Progenitor cell of endocrine pancreas (in vitro differentiated cells): ENCODE results near the gene SEMA3G. TPM values are rescaled to one million over a fixed set of nuclear protein-coding genes. Genes with fewer than 3 reads are reported as not detected.

Experiments used
- DNase-seq: peaks from one replicate; pipeline ENCODE4 v3.0.0; 2021; ENCODE audit warnings: low spot score; ENCODE audit not compliant: unreplicated experiment
- H3K27ac Mint-ChIP-seq: 2 replicates; pipeline ENCODE4 v1.8.0; 2021; ENCODE audit warnings: mild to moderate bottlenecking, moderate library complexity, mixed read lengths
- H3K27me3 Mint-ChIP-seq: 2 replicates; pipeline ENCODE4 v1.8.0; 2021; ENCODE audit warnings: mixed read lengths
- H3K36me3 Mint-ChIP-seq: 2 replicates; pipeline ENCODE4 v1.8.0; 2022; ENCODE audit warnings: mixed read lengths; ENCODE audit not compliant: insufficient read depth
- H3K4me1 Mint-ChIP-seq: 2 replicates; pipeline ENCODE4 v1.8.0; 2021; ENCODE audit warnings: low read depth, mixed read lengths
- H3K4me3 Mint-ChIP-seq: 2 replicates; pipeline ENCODE4 v1.8.0; 2021; ENCODE audit warnings: low read depth, mild to moderate bottlenecking, moderate library complexity, mixed read lengths
- H3K9me3 Mint-ChIP-seq: 2 replicates; pipeline ENCODE4 v1.8.0; 2021; ENCODE audit warnings: low read depth, mixed read lengths
- total RNA-seq: library from RNA; stranded (reverse); gene quantifications from 2 replicates; pipeline ENCODE4 v1.2.1, GENCODE V29; 2021
- TF ChIP-seq, protein P1 (sequence below): fragments of 200-600 bp; sonication (generic); IDR thresholded peaks from one replicate; pipeline ENCODE4 v1.5.0; 2021; ENCODE audit warnings: antibody characterized with exemption, mild to moderate bottlenecking; ENCODE audit not compliant: unreplicated experiment

SEMA3G gene
- total RNA-seq, 1 donor from 2014 or later, result 0.79 TPM

DNA sequence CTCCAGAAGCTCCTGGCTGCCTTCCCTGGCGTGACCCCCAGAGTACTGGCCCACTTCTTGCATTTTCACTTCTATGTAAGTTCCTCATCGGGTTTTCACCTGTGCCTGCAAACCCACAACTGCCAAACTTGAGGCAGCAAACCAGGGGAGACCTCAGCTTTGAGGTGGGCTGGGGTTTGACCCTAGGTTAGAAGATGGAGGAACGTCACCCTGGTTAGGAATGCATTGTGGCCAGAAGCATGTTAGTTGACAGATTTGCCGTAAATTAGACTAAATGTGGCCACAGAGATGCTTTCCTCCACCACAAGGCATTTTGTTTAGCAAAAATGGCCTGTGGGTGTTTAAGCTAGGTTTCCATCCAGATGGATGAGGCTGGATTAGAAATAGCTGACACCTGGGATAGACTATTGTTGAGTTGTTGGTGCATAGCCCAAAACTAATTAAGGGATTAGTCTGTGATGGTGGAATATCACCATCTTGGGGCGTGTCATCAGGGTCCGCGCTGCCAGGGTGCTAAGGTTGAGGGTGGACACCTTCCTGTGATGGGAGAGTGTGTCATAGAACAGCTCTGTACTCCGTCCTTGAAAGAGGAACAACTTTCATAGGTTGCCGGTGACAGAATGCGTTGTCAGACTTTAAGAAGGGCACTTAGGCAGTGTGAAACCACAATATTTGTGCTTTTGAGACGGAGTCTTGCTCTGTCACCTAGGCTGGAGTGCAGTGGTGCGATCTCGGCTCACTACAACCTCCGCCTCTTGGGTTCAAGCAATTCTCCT, 14.1 kb upstream of the SEMA3G start:
- no peak overlapping the region for H3K4me3 Mint-ChIP-seq
- H3K36me3 Mint-ChIP-seq, result peaks cover 16% of the 10 kb centered on the region
- TF ChIP-seq, protein P1, sequence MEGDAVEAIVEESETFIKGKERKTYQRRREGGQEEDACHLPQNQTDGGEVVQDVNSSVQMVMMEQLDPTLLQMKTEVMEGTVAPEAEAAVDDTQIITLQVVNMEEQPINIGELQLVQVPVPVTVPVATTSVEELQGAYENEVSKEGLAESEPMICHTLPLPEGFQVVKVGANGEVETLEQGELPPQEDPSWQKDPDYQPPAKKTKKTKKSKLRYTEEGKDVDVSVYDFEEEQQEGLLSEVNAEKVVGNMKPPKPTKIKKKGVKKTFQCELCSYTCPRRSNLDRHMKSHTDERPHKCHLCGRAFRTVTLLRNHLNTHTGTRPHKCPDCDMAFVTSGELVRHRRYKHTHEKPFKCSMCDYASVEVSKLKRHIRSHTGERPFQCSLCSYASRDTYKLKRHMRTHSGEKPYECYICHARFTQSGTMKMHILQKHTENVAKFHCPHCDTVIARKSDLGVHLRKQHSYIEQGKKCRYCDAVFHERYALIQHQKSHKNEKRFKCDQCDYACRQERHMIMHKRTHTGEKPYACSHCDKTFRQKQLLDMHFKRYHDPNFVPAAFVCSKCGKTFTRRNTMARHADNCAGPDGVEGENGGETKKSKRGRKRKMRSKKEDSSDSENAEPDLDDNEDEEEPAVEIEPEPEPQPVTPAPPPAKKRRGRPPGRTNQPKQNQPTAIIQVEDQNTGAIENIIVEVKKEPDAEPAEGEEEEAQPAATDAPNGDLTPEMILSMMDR, result no peak
- no peaks in the 10 kb centered on the region for H3K27me3 Mint-ChIP-seq
- H3K27ac Mint-ChIP-seq, result no peak overlapping the region
- H3K9me3 Mint-ChIP-seq, result no peaks in the 10 kb centered on the region
- H3K4me1 Mint-ChIP-seq, result peaks cover 24% of the 10 kb centered on the region
- DNase-seq, result no peak

GRCh38 chr3:52458031-52458760, 13.3 kb upstream of the SEMA3G start:
- peaks cover 29% of the 10 kb centered on the region for H3K4me1 Mint-ChIP-seq
- TF ChIP-seq, protein P1, result no peak
- H3K9me3 Mint-ChIP-seq, result no peaks in the 10 kb centered on the region
- no peaks in the 10 kb centered on the region for H3K27me3 Mint-ChIP-seq
- peaks cover 14% of the 10 kb centered on the region for H3K36me3 Mint-ChIP-seq
- no peak overlapping the region for H3K27ac Mint-ChIP-seq
- H3K4me3 Mint-ChIP-seq, result no peak overlapping the region
- DNase-seq, result no peak

DNA sequence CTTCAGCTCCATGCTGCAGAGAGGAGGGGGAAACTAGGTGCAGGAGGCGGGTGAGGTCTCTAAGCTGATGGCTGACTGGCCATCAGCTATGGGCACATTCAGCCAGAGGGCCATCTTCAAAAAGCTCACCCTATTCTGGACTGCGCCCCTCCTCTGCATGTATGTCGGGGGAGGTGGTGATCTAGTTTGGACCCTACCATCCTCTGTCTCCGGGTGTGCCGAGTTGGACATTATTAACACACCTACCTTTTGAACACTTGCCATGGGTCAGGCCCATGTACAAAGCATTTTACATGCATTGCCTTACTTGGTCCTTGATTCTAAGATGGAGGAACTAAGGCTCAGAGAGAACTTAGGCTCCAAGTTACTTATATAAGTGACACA, 11.9 kb upstream of the SEMA3G start:
- Mint-ChIP-seq H3K4me1 (peaks cover 29% of the 10 kb centered on the region), H3K9me3 (no peaks in the 10 kb centered on the region), H3K27ac (peak overlapping the region; percentile 91), H3K36me3 (peaks cover 11% of the 10 kb centered on the region), H3K27me3 (no peaks in the 10 kb centered on the region), H3K4me3 (peak overlapping the region; percentile 96)
- TF ChIP-seq, protein P1, result no peak
- DNase-seq, result no peak

DNA sequence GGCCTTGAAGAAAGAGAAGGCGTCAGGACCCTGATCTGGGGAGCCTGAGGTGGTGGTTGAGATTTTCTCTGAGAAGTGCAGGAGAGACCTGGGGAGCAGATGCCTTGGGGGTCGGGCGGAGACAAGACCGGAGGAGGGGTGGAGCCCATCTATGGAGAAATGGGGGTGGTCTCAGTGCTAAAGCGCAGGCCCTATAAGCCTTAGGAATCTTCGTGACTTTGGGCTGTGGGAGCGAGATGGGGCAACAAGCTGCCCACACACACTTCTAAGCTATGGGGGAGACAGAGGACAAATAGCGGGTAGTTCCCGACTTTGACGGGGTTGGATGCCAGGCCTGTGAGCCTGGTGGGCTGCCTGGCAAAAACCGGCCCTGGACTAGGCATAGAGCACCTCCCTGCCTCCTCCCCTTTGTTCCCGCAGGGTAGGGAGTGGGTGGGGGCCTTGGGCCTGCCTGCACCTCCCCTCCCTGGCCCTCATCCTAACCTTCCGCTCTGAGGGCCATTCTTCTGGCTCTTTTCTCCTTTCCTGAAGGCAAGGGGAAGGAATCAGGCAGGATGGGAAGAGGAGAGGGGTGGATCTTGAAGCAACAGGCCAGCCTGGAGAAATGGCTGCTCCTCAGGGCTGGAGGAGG, 11.4 kb upstream of the SEMA3G start:
- H3K4me1 Mint-ChIP-seq, result peaks cover 29% of the 10 kb centered on the region
- no peak for DNase-seq
- H3K27me3 Mint-ChIP-seq, result no peaks in the 10 kb centered on the region
- peaks cover 11% of the 10 kb centered on the region for H3K36me3 Mint-ChIP-seq
- peak overlapping the region; percentile 96 for H3K4me3 Mint-ChIP-seq
- TF ChIP-seq, protein P1, result no peak
- no peaks in the 10 kb centered on the region for H3K9me3 Mint-ChIP-seq
- peak overlapping the region; percentile 91 for H3K27ac Mint-ChIP-seq
